Mucosa of gallbladder (tissue), 1 donor: ENCODE measurements around the gene C16orf89. TPM values are rescaled to one million over a fixed set of nuclear protein-coding genes. Genes with fewer than 3 reads are reported as not detected.
"Not testable (repeated sequence)": the region's sequence is repeated elsewhere in the genome, so short reads cannot be mapped to it uniquely, and the experiment has no call there.

ENCODE experiments used
- DNase-seq: peaks from one replicate; pipeline ENCODE4 v3.0.0-alpha.2; 2020; ENCODE audit warnings: low spot score
- total RNA-seq: library from RNA; stranded (reverse); gene quantifications from one replicate; pipeline ENCODE4 v1.2.1, GENCODE V29; 2021
- donor health status: DM: no; HTN: no; CAD: no.

Gene C16orf89, protein sequence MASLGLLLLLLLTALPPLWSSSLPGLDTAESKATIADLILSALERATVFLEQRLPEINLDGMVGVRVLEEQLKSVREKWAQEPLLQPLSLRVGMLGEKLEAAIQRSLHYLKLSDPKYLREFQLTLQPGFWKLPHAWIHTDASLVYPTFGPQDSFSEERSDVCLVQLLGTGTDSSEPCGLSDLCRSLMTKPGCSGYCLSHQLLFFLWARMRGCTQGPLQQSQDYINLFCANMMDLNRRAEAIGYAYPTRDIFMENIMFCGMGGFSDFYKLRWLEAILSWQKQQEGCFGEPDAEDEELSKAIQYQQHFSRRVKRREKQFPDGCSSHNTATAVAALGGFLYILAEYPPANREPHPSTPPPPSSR
- 25.0 TPM for total RNA-seq

DNA sequence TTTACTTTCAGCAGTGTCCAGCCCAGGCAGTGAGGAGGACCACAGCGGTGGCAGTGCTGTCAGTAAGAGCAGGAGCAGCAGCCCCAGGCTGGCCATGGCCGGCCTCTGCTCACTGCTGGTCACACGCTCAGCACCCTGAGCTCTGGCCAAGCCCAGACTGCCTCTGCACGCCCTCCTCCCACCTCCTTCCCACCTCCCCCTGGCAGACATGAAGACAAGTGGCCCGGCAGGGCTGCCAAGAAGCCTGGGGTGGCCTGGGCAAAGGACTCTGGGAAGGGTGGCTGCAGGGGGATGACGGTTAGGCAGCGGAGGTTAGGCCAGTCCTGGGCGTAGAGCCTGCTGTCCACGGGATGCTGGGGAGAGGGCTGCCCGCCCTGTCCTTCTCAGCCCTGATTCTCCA, at the start of gene C16orf89:
TSS of gene C16orf89 (minus strand) at position 144 of the 400 bp plus-strand sequence. CDS start at position 96, 48 bp downstream.
- no peak for DNase-seq

DNA sequence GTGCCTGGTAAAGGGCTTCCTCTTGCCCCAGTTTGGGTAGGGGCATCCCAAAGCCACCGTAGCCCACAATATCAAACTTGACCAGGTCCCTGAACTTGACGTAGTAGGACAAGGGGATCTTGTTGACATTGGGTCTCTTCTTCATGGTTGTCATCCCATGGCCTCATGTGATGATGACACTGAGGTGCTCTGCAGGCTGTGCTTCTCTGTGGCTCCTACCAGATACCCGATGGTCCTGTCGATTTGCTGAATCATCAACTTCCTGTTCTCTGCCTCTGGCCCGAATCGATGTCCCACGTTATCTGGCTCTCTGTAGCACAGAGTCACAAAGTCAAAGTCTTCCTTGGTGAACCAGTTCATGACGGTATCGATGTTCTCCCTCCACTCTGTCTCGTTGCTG, 45.2 kb upstream of the C16orf89 start:
- DNase-seq: not testable (repeated sequence)

DNA sequence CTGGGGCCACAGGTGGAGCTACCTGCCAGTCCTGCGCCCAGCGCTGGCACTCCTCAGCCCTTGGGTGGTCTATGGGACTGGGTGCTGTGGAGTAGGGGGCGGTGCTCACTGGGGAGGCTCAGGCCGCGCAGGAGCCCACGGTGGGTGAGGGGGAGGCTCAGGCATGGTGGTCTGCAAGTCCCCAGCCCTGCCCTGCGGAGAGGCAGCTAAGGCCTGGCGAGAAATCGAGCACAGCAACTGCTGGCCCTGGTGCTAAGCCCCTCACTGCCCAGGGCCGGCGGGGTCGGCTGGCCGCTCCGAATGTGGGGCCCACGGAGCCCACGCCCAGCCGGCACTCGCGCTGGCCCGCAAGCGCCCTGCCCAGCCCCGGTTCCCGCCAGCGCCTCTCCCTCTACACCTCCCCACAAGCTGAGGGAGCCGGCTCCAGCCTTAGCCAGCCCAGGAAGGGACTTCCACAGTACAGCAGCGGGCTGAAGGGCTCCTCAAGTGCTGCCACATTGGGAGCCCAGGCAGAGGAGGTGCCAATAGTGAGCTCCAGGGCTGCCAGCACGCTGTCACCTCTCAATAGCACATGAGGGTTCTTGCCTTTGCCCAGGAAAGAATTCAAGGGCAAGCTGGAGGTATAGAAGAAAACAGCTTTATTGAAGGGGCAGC, 42.9 kb upstream of the C16orf89 start:
- DNase-seq: no peak

GRCh38 chr16:5105039-5105438, 39.3 kb upstream of the C16orf89 start:
- not testable (repeated sequence) for DNase-seq

- DNase-seq: not testable (repeated sequence)
Observed at GRCh38 chr16:5103296-5104032, 37.7 kb upstream of the C16orf89 start.

DNA sequence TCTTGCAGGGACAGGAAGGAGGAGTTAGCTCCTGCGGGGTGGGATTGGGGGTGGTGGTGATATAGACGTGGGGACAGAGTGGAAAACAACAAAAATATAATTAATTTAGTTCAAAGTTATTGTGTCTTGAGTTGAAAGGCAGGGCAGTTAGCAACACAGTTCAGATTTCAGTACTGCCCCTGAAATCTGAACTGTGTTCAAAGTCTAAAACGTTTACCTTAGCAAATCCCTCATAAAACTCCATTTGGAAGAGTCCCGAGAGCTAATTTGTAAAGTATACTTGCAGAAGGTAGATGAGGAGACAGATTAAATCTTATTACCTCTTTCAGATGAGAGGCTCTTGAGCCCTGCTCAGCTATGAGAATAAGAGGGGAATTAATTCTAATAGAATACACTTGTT, 33.4 kb upstream of the C16orf89 start:
- DNase-seq: not testable (repeated sequence)

DNA sequence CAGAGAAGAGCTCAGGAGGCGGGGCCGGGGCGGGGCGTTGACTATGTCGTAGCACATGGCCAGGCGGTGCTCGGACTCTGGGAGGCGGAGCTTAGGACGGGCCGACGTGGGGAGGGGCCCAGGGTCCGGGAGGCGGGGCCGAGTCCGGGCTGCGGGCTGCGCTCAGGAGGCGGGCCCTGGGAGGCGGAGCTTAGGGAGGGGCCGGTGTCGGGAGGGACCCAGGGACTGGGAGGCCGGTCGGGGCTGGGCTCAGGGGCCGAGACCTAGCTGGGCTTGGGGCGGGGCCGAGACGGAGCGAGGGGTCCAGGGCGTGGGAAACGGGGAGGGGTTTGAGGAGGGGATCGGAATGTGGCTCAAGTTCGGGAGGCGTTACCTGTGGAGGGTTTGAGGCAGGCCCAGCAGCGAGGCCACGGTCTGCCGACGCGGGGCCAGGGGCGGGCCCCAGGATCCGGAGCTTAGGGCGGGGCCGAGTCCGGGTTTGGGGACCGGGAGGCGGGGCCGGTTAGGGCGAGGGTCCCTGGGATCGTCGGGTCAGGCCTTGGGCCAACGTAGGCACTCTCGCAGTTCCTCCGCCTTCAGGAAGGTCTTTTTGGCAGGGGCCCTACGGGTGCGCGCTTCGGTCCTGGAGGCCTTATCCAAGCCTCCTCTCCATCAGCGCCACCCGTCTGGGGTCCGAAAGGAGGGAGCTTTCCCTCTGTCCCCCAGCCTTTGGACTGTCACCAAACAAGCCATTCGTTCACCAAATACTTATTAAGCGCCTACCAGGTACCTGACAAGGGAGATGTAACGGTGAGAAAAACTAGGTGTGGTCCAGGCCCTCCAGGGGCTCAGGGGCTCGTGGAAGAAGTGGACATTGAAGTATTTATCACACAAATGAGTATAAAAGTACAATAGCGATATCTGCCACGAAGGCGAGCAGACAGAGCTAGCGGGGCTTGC, 32.7 kb upstream of the C16orf89 start:
- DNase-seq: peak; percentile 67

GRCh38 chr16:5097470-5098220, 31.9 kb upstream of the C16orf89 start, which contains the start of gene EEF2KMT:
Gene EEF2KMT, minus strand, starts transcription at chr16:5097795. Its CDS starts 56 bp downstream, at chr16:5097739.
- peak; percentile 100 for DNase-seq

DNA sequence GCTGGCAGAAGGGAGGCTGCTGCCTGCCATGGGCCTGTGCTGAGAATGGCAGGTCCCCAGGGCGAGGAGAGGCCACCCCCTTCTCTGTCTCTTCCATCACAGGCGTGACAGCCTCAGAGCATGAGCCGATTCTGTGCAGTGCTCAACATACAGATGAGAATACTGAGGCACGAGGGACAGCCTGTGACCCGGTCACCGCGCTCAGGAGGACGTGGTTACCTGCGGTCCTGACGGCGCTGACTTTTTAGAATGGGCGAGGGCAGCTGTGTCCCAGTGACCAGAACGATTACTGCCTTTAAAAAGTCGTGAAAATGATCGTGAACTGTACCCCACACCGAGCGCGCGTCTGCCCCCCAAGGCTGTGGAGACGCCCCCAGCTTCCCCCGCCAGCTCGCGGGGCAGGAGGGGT, 31.3 kb upstream of the C16orf89 start:
- DNase-seq: peak; percentile 20

- not testable (repeated sequence) for DNase-seq
Observed at GRCh38 chr16:5096437-5097060, 30.8 kb upstream of the C16orf89 start.

GRCh38 chr16:5095145-5095830, 29.5 kb upstream of the C16orf89 start:
- not testable (repeated sequence) for DNase-seq

GRCh38 chr16:5093746-5094145, 28.0 kb upstream of the C16orf89 start:
- not testable (repeated sequence) for DNase-seq

GRCh38 chr16:5093081-5093480, 27.3 kb upstream of the C16orf89 start:
- DNase-seq: not testable (repeated sequence)

DNA sequence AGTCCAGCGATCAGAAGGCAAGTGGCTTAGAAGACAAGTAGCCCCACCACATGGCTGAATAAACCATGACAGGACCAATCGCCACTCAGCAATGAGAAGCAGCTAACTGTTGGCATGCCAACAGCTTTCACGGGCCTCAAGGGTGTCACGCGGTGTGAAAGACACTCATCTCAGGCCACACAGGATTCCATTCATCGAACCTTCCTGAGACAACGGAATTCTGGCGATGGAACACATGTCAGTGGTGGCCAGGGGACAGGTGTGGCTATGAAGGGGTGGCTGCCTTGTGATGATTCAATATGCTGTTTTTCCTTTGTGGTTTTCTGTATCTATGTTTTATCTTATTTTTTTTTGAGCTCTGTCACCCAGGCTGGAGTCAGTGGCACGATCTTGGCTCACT, 24.8 kb upstream of the C16orf89 start:
- DNase-seq: not testable (repeated sequence)

- DNase-seq: not testable (repeated sequence)
Observed at GRCh38 chr16:5089911-5090555, 24.3 kb upstream of the C16orf89 start.

GRCh38 chr16:5088936-5089335, 23.2 kb upstream of the C16orf89 start:
- DNase-seq: not testable (repeated sequence)

- not testable (repeated sequence) for DNase-seq
Observed at GRCh38 chr16:5088086-5088790, 22.5 kb upstream of the C16orf89 start.

- not testable (repeated sequence) for DNase-seq
Observed at GRCh38 chr16:5085716-5086115, 20.0 kb upstream of the C16orf89 start.
